GM12891 (cell line): ENCODE results near the gene ERCC8.
A peak's percentile ranks its signal among the peaks of the same experiment; 100 is the strongest.
"Not testable (repeated sequence)": the region's sequence is repeated elsewhere in the genome, so short reads cannot be mapped to it uniquely, and the experiment has no call there.

Experiments
- DNase-seq: peaks from one replicate; pipeline ENCODE4 v3.0.0; 2011; ENCODE audit warnings: low spot score; ENCODE audit not compliant: insufficient read length
- FAIRE-seq: peaks from 2 replicates; lab custom pipeline; 2011; peaks lifted over from hg19 to GRCh38; lab: Jason Lieb, UNC
- PAX5 ChIP-seq: IDR thresholded peaks from 2 replicates; pipeline ENCODE4 v1.6.1; 2011; ENCODE audit warnings: low read length, moderate library complexity, mild to moderate bottlenecking; ENCODE audit not compliant: insufficient read depth, severe bottlenecking
- POLR2A ChIP-seq: IDR thresholded peaks from 2 replicates; pipeline ENCODE4 v1.6.1; 2011; ENCODE audit warnings: low read depth, low read length, control low read depth
- POLR2AphosphoS5 ChIP-seq: IDR thresholded peaks from 2 replicates; pipeline ENCODE4 v1.6.1; 2011; ENCODE audit warnings: low read depth, low read length, control low read depth
- POU2F2 ChIP-seq: IDR thresholded peaks from 2 replicates; pipeline ENCODE4 v1.6.1; 2011; ENCODE audit warnings: low read depth, mild to moderate bottlenecking, control low read depth, low read length, moderate library complexity
- SPI1 ChIP-seq: IDR thresholded peaks from 2 replicates; pipeline ENCODE4 v1.6.1; 2011; ENCODE audit warnings: low read depth, low read length, control low read depth
- TAF1 ChIP-seq: IDR thresholded peaks from 2 replicates; pipeline ENCODE4 v1.6.1; 2011; ENCODE audit warnings: low read depth, low read length, control low read depth

The ERCC8 gene

GRCh38 chr5:60886158-60886557 is 58.7 kb downstream of the ERCC8 start:
- FAIRE-seq = no peak
- TF ChIP-seq TAF1 (no peak), SPI1 (no peak), PAX5 (no peak), POLR2AphosphoS5 (no peak), POLR2A (no peak), POU2F2 (no peak)
- DNase-seq = no peak

- DNase-seq = no peak
- FAIRE-seq = peak; percentile 72
Measured at GRCh38 chr5:60883229-60883628, 61.6 kb downstream of the ERCC8 start.

GRCh38 chr5:60872892-60873291 is 72.0 kb downstream of the ERCC8 start:
- TF ChIP-seq TAF1 = no peak
- TF ChIP-seq POLR2AphosphoS5 = no peak
- TF ChIP-seq SPI1 = no peak
- TF ChIP-seq PAX5 = no peak
- no peak for TF ChIP-seq POU2F2
- no peak for TF ChIP-seq POLR2A
- DNase-seq = no peak
- no peak for FAIRE-seq

More at GRCh38 chr5:60883229-60883628, 61.6 kb downstream of the ERCC8 start:
- TF ChIP-seq TAF1 (no peak), PAX5 (no peak), SPI1 (no peak), POU2F2 (no peak), POLR2AphosphoS5 (no peak), POLR2A (no peak)

GRCh38 chr5:60870857-60871256 is 74.0 kb downstream of the ERCC8 start:
- no peak for TF ChIP-seq POLR2AphosphoS5
- TF ChIP-seq PAX5 = no peak
- TF ChIP-seq POLR2A = no peak
- TF ChIP-seq TAF1 = no peak
- no peak for TF ChIP-seq SPI1
- TF ChIP-seq POU2F2 = no peak
- no peak for DNase-seq
- no peak for FAIRE-seq

GRCh38 chr5:60860572-60860971 is 84.3 kb downstream of the ERCC8 start:
- FAIRE-seq, DNase-seq: not testable (repeated sequence)

- TF ChIP-seq PAX5 (no peak), SPI1 (no peak), TAF1 (no peak), POU2F2 (no peak), POLR2AphosphoS5 (no peak), POLR2A (no peak)
- FAIRE-seq (peak; percentile 33), DNase-seq (no peak)
Measured at GRCh38 chr5:60856066-60856465, 88.8 kb downstream of the ERCC8 start.

- FAIRE-seq (no peak), DNase-seq (no peak)
- TF ChIP-seq TAF1 (no peak), PAX5 (no peak), POLR2AphosphoS5 (no peak), POU2F2 (no peak), POLR2A (no peak), SPI1 (no peak)
Measured at GRCh38 chr5:60852940-60853339, 91.9 kb downstream of the ERCC8 start.

- TF ChIP-seq PAX5 = no peak
- TF ChIP-seq POLR2A = no peak
- TF ChIP-seq SPI1 = no peak
- TF ChIP-seq TAF1 = no peak
- TF ChIP-seq POU2F2 = no peak
- TF ChIP-seq POLR2AphosphoS5 = no peak
- FAIRE-seq (no peak), DNase-seq (no peak)
Measured at GRCh38 chr5:60852317-60852716, 92.6 kb downstream of the ERCC8 start.

GRCh38 chr5:60851626-60852025 is 93.2 kb downstream of the ERCC8 start:
- FAIRE-seq (no peak), DNase-seq (no peak)
- TF ChIP-seq POLR2AphosphoS5 = no peak
- TF ChIP-seq SPI1 = no peak
- TF ChIP-seq POU2F2 = no peak
- TF ChIP-seq PAX5 = no peak
- no peak for TF ChIP-seq TAF1
- TF ChIP-seq POLR2A = no peak

- DNase-seq = no peak
- TF ChIP-seq TAF1 (no peak), POLR2AphosphoS5 (no peak), SPI1 (no peak), POU2F2 (no peak), PAX5 (no peak), POLR2A (no peak)
- FAIRE-seq = no peak
Measured at GRCh38 chr5:60846298-60846697, 98.6 kb downstream of the ERCC8 start.
